A172 (cell line): ENCODE data around the gene FRS2. TPM values are rescaled to one million over a fixed set of nuclear protein-coding genes. Genes with fewer than 3 reads are reported as not detected.
"Not testable (repeated sequence)": the region's sequence is repeated elsewhere in the genome, so short reads cannot be mapped to it uniquely, and the experiment has no call there.

Source experiments
- DNase-seq: peaks from one replicate; pipeline ENCODE4 v3.0.0-alpha.2; 2015; ENCODE audit warnings: low spot score
- total RNA-seq: library from RNA; depleted of rRNA; stranded (reverse); fragments of >200 nt; shearing (Covaris generic); gene quantifications from 2 replicates; pipeline ENCODE4 v1.2.3, GENCODE V29; 2014; rRNA removed

FRS2 gene, protein sequence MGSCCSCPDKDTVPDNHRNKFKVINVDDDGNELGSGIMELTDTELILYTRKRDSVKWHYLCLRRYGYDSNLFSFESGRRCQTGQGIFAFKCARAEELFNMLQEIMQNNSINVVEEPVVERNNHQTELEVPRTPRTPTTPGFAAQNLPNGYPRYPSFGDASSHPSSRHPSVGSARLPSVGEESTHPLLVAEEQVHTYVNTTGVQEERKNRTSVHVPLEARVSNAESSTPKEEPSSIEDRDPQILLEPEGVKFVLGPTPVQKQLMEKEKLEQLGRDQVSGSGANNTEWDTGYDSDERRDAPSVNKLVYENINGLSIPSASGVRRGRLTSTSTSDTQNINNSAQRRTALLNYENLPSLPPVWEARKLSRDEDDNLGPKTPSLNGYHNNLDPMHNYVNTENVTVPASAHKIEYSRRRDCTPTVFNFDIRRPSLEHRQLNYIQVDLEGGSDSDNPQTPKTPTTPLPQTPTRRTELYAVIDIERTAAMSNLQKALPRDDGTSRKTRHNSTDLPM
- total RNA-seq = 42.4 and 43.6 TPM in 2 replicates

DNA sequence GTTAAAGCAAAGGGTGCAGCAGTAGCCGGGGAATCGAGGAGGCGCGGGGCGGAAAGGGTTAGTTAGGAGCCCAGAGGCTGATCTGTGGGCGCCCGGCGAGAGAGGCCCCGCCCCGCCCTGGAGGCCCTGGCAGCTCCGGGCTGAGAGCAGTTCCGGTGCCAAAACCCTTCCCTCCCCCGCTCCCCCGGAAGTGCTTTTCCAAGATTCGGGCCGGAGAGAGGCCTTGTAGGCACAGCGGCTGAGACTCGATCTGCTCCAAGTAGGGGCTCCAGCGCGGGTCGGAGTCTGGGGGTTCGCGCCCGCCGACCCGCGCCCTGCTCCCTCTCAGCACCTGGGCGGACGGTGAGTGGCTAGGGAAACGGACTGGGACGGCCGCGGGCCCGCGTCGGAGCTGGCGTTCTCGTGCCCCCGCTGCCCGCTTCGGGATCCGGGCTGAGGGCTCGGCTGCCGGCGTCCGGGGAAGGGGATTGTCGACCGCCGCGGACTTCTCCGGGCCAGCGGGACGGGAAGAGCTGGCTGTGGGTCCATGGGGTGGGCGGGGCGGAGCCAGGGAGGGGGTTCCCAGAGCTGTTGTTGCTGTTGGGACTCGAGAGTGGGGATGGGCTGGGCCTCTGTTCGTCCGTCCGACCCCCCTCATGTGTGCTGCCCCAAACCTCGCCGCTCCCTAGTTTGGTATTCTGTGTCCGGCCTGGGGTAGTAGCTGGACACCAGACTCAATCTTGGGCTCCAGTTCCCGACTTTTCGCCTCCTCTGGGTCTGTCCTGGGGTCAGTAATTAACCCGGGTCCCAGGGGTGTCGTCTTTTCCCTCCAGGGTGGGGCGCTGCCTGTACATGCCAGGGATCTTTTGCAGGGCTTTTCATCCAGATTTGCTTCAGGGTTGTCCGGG, at the start of gene FRS2:
Gene FRS2, plus strand, starts transcription at position 200 of the 887 bp plus-strand sequence. CDS start 98,643 bp downstream, outside the sequence.
- peak; percentile 83 for DNase-seq

DNA sequence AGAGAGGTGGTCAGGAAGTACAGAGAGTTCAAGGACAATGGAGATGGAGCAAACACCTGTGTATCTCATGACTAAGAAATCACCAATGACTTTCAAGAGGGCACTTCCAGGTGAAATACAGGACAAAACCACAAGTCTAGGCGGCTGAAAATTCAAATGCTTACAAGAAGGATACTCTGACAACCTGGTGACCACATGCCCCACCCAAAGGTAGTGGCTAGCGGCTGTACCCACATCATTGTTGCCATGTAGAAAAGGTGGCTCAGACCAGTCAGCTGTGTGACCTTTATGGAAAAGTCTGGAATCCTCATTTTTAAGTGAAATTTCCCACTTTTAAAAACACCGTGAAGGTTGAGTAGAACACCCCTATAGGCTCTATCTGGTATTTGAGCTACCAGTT, 48.6 kb upstream of the FRS2 start:
- no peak for DNase-seq

DNA sequence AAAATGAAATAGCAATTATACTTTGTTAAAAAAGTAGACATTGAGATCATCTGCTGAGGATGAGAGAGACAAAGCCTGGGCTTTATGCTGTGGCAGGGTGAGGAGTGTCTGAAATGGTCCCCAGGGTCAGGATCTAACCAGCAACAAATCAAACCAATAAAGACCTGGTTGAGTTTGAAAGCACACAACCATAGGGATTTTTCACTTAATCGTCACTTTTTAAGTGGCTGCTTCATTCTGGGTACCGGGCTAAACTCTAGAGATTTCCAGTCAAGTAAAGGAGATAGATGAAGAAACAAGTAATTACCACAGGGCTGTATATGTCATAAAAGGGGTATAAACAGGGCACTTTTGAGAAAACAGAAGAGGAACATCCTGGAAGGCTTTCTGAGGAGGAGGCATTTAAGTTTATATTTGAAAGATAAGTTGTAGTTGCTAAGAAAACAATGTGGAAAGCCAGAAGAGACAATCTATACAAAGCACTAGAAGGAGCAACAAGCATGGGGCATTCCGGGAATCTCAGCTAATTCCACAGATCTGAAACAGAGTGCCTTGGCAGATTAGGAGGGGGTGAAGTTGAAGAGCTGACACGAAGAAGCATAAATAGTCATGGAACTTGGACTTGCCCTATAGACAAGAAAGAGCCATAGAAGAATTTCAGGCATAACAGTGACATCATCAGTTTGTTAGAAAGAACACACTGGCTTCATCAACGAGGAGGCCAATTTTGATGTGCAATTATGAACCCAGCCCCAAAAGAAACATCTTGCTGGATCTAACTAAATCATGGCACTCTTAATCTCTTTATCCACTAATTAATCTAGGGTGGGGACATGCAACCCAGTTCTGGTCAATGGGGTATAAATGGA, 46.9 kb upstream of the FRS2 start:
- DNase-seq = no peak

DNA sequence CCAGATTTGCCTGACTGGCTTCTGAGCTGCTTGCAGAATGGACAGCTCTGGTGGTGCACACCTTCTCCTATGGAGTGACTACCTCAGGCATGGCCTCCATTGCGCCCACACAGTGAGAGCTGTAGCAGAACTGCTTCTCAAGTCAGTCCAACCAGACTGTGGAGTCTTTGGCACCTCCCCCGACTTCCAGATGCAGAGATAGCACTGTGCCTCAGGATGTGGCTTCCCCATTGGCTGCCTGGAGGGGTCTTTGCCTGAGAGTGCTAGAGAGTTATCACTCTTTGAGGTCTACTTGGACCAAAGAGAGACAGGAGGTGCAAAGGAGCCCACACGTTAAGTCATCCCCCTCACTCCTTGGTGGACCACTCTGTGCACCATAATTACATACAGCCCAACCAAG, 44.8 kb upstream of the FRS2 start:
- no peak for DNase-seq

DNA sequence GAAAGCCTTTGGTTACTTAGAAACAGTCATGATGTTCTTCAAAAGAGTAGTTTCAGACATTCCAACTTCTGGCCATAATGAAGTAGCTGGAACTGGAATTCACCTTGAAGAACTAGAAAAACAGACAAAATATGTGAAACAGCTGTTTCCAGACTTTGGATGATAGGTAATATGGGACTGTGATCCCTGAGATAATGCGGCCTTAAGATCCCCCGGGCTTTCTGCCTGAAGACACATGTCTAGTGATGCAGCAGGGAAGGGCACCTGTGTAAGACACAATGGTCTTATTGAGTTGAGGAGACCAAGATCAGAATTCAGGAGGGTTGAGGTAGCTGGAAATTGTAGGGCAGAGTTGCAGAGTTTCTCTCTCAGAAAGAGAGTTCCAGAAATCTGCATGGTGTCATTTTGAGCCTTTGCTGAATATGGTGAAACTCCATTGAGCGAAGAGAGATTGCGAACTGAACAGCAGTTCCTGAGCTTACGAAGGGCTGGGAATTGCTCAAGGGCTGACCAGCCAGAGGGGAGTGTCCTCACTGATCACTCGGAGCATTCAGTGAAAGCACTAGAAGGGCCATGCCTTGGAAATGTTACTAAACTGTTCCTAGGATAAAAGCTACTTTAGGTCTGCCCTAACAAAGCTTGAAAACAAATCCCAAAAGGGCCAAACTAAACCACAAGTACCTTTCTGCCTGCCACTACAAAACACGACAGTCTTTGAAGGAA, 41.7 kb upstream of the FRS2 start:
- no peak for DNase-seq

DNA sequence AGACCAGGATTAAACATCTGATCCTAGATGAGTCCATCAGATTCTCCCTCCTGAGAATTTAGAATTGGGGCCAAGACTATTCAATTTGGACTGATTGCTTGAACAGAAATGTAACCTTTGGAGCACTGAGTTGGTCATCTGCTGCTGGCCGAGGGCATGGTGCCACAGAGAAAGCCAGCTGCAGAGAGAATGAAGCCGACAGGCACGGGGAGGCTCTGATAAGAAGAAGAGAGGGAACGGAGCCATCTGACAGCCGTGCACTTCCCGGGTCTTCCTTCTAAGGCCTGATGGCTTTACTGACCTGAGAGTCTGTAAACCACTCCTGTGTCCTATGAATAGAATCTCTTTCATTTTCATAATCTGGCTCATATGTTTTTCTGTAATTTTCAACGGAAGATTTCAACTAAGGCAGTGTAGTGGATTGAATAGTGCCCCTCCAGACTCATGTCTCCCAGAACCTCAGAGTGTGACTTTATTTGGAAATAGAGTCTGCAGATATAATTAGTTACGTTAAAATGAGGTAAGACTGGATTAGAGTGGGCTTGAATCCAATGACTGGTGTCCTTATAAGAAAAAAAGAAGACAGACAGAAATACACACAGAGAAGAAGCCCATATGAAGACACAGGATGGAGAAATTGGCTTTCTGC, 39.1 kb upstream of the FRS2 start:
- no peak for DNase-seq

DNA sequence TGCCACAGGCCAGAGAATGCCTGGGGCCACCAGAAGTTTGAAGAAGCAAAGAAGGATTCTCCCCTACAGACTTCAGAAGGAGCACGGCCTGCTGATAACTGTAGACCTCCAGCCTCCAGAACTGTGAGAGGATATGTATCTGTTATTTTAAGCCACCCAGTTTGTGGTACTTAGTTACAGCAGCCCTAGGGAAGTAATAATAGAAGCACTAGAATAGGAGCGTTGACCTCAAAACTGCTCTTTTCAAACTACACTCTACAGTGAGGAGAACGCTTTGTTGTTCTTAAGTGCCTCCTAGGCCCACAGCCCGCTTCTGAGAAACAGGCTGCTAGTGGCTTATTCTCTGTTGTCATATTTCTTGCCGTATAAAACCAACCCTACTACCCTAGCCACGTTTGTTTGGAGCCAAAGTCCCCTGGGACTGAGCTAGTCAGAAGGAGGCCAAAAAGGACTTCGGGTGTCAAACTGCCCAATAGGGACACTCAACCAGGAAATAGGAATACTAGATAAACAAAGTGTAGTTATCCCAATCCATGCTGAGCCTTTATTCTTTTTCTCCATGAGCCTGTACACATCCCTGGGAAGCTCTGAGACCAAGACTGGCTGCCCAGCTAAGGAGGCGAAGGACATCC, 38.5 kb upstream of the FRS2 start:
- no peak for DNase-seq

DNA sequence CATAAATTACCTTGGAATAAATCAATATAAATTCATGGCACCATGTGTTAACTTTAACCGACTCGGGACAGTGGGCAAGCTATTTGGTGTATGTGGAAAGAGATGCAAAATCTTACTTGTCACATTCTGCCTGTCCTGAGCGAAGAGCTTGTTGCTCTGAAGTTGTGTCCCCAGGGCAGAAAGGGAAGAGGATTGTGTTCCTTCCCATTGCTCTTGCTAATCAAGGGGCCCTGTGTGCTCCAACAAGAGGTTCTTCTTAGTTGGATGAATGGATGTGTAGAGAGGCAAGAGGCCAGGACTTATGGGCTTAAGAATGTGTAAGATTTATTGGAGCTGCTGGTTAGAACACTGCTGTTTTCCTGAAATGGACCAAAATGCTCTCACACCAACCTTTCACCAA, 36.5 kb upstream of the FRS2 start:
- DNase-seq = no peak

DNA sequence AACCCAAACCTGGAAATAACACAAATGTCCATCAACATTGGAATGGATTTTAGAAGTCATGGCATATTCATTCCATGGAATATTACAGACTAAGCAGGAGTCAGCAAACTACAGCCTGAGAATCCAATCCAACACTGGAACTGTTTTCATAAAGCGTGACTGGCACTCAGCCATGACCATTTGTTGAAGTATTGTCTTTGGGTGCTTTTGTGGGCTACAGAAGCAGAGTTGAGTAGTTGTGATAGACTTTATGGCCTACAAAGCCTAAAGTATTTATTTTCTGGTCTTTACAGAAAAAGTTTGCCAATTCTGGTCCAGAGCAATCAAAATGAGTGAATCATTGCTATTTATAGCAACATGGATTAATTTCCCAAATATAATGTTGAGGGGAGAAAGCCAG, 34.5 kb upstream of the FRS2 start:
- DNase-seq = no peak

DNA sequence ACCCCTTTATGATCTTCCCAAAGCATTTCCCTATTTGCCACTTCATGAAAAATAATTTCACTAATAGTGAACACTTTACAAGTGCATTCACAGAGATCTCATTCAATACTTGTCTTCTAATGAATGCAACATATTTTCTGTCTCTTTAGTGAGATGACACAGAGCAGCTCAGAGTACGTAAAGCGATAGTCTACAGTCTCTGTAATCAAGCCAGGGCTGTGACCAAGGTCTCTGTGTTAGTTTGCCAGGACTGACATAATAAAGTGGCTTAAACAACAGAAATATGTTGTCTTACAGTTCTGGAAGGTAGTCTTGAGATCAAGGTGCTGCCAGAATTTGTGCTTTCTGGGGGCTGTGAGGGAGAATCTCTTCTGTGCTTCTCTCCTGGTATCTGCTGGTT, 33.1 kb upstream of the FRS2 start:
- DNase-seq = no peak

DNA sequence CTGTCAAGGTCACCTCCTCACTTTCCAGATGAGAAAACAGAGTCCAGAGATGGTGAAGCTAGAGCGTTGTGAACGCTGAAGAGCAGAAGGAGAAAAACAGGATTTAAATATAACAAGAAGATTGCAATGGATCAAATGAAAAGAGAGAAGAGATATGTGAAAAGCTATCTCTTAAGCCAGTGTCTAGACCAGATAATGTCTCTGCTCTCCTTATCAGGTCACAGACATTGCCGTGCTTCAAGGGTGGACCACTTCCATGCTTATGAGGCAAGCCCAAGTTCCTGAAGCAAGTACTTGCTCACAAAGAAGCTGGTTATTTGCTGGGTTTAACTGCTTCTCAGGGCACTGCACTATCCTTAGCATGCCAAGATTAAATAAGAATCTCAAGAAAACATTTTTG, 31.6 kb upstream of the FRS2 start:
- no peak for DNase-seq

DNA sequence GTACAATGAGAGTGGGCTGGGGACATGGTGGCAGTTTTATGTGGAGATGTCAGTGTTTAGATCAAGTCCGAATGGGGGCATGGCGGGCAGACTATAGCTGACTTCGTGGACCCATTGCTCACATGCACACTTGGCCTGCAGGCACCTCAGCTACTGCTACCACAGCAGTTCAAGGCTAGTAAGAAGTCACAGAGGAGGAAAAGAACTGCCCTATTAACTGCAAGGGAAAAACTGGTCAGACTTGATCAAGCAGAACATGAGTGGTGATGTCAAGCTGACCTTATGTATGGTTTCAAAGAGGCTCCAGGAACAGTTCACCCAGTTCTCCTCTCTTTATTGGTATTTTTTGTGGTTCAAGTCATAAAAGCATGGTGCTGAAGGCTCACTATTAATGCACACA, 30.2 kb upstream of the FRS2 start:
- DNase-seq = no peak

DNA sequence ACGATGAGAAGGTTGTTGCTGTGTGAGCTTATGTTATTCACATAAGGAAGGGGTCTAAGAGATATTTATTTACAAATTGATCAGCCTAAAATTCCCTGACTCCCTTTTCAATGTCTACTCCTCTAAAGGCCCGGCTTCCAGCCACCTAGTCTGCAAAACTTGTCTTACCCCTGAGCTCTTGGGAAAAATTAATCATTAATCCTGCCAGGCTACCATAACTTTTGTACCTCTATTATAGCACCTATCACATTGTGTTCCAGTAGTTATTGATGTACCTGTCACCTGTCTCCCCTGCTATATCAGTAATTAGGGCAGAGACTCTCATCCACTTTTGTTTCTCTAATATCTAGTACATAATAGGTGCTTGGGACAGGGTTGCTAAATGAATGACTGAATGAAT, 29.3 kb upstream of the FRS2 start:
- no peak for DNase-seq

DNA sequence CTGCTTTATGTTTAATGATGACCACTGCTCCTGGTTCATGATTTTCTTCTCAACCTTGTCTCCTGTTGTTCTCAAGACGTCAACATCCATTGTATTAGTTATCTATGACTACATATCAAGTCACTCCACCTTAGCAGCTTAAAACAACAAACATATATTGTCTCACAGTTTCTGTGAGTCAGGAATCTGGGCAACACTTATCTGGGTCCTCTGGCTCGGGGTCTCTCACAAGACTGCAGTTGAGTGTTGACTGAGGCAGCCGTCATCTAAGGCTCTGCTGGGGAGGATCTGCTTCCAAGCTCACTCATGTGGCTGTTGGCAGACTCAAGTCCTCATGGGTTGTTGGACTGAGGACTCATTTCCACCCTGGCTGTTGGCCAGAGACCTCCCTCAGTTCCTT, 27.3 kb upstream of the FRS2 start:
- DNase-seq = peak; percentile 53

DNA sequence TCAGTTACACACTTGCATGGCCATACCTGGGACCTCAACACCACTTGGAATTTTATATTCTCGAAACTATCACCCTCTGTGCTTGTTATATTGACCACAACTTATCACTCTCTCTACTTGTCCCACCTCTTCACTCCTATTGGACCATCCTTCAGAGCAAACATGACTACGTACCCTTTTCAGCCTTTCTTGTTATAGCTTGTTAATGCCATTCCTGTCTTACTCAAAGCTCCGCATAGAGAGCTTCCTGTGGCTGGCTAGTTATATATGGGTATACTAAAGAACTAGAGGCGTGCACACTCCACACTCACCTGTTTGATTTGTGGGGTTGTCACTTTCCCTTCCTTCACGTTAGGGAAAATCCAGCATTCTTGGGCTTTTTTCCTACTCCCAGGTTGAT, 26.3 kb upstream of the FRS2 start:
- no peak for DNase-seq

DNA sequence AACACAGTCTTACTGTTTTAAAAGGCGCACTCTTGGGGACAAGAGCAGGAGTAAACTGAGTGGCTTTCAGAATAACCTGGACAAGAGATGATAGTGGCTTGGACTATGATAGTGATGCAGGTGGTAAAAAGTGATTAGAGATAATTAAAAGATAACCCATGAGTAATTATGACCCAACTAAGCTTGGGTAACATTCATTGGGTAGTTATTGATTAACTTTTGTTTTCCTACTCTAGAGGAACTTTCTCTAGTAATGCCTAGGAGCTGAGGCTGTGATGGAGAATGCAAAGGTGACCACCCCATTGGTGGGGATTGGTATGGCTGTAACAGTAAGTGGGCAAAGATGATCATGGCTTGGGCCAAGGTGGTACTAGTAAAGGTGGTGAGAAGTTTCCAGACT, 22.3 kb upstream of the FRS2 start:
- no peak for DNase-seq

DNA sequence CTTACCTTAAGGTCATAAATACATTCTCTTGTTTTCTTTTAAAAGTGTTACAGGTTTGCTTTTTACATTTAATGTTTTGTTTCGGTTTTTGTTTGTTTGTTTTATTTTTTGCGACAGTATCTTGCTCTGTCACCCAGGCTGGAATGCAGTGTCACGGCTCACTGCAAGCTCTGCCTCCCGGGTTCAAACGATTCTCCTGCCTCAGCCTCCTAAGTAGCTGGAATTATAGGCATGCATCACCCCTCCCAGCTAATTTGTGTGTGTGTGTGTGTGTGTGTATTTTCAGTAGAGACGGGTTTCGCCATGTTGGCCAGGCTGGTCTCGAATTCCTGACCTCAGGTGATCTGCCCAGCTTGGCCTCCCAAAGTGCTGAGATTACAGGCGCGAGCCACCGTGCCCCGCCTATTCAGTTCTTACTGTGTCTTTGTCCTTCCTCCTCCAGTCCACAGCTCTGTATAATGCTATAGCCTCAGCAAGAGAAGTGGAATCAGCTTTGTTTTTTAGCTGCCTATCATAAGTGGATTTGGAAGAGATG, 17.5 kb upstream of the FRS2 start:
- not testable (repeated sequence) for DNase-seq

DNA sequence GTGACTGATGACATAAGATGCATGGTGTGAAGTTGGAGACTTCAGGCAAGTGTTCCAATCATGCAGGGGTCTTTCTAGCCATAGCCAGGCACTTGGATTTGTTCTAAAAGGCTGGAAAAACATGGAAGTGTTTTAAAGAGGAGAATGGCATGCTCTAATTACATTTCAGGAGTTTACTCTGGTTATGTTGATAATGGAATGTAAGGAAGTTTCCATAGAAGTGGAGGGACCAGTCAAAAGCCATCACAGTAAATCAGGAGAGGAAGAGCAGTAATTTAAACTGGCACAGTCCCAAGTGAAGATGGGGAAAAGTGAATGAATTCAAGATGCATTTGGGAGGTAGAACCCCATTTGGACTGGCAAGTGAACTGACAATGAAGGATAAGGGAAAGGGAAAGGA, 13.9 kb upstream of the FRS2 start:
- no peak for DNase-seq

DNA sequence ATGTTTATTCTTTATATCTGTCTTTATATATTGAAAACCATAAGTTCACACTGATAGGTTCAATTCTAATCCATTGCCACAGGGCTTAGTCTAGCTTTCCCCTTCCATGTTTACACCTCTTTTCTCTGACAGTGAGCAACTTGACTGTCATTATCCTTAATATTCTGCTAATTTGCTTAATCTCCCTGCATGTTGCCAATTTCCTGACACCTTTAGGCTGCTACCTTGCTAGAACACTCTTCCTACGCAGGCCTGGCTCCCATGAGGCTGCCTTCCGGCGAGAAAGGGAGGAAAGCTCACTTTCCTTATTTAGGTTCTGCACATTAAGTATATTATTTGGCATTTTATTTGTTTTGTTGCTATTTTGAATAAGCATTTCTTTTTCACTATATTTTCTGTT, 12.8 kb upstream of the FRS2 start:
- DNase-seq = no peak

DNA sequence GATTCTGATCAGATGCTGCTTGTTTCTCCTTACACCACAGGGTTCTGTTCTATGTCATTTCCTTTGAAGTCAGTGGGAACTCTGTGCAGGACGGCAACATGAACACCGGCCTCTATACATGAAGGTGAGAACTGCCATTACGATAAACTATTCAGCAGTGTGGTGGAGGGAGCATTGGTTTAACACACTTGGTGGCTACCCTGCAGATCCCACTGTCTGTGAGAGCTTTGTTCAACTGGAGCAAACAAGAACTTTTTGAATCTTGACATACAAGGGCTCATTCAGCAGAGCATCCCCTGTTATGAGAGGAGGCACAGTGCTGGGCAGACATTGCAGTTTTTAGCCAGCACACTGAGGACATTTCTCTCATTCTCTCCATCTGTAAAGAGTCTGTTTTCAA, 10.7 kb upstream of the FRS2 start:
- DNase-seq = no peak
